Activated CD4-positive, alpha-beta T cell treated with anti-CD3 and anti-CD28 coated beads, Interleukin-2, amount 10 ng/mL, durations not matched to agents 24 days and 14 days (primary cell): ENCODE measurements around the gene CLEC12A. TPM values are rescaled to one million over a fixed set of nuclear protein-coding genes. Genes with fewer than 3 reads are reported as not detected.

Experiments used
- DNase-seq: peaks from one replicate; pipeline ENCODE4 v3.0.0; 2022
- H3K27ac Mint-ChIP-seq: one replicate; pipeline ENCODE4 v1.8.0; 2022; ENCODE audit warnings: mild to moderate bottlenecking, mixed read lengths
- H3K27me3 Mint-ChIP-seq: one replicate; pipeline ENCODE4 v1.8.0; 2022; ENCODE audit warnings: mixed read lengths
- H3K36me3 Mint-ChIP-seq: one replicate; pipeline ENCODE4 v1.8.0; 2022; ENCODE audit warnings: low read depth, mild to moderate bottlenecking, mixed read lengths
- H3K4me1 Mint-ChIP-seq: one replicate; pipeline ENCODE4 v1.8.0; 2021; ENCODE audit warnings: mixed read lengths
- H3K4me3 Mint-ChIP-seq: one replicate; pipeline ENCODE4 v1.8.0; 2022; ENCODE audit warnings: mild to moderate bottlenecking, moderate library complexity, mixed read lengths
- H3K9me3 Mint-ChIP-seq: one replicate; pipeline ENCODE4 v1.8.0; 2021; ENCODE audit warnings: mixed read lengths
- intact Hi-C: fragments of 100-400 bp; cut with micrococcal nuclease; formaldehyde crosslinking; loops from one replicate; pipeline ENCODE4 v1.15.1; 2023
- total RNA-seq: library from RNA; stranded (reverse); gene quantifications from 2 replicates; pipeline ENCODE4 v1.2.3, GENCODE V29; 2022

The CLEC12A gene
- 0.28 TPM in 1 of 2 replicates, not detected in the other for total RNA-seq

GRCh38 chr12:9971181-9971580 is at the start of gene CLEC12A:
Gene CLEC12A, plus strand, starts transcription at chr12:9971409. Its CDS starts 188 bp downstream, at chr12:9971597.
- H3K4me3 Mint-ChIP-seq, result no peak within 1 kb of the TSS
- H3K27me3 Mint-ChIP-seq, result peaks cover 31% of the 10 kb centered on the region
- no peaks in the 10 kb centered on the region for H3K4me1 Mint-ChIP-seq
- DNase-seq, result no peak
- no peaks in the 10 kb centered on the region for H3K36me3 Mint-ChIP-seq
- H3K27ac Mint-ChIP-seq, result no peak within 1 kb of the TSS
- intact Hi-C loops, result no loop called here
- H3K9me3 Mint-ChIP-seq, result peaks cover 12% of the 10 kb centered on the region

GRCh38 chr12:9922429-9922828 is 48.8 kb upstream of the CLEC12A start:
- DNase-seq, result no peak
- H3K4me3 Mint-ChIP-seq, result peak overlapping the region; percentile 2
- H3K4me1 Mint-ChIP-seq, result peaks cover 19% of the 10 kb centered on the region
- no peak overlapping the region for H3K27ac Mint-ChIP-seq
- peaks cover 14% of the 10 kb centered on the region for H3K27me3 Mint-ChIP-seq
- peaks cover 12% of the 10 kb centered on the region for H3K9me3 Mint-ChIP-seq
- intact Hi-C loops, result no loop called here
- peaks cover 2% of the 10 kb centered on the region for H3K36me3 Mint-ChIP-seq

GRCh38 chr12:9925705-9926393 is 45.4 kb upstream of the CLEC12A start:
- peaks cover 2% of the 10 kb centered on the region for H3K36me3 Mint-ChIP-seq
- peaks cover 16% of the 10 kb centered on the region for H3K27me3 Mint-ChIP-seq
- H3K9me3 Mint-ChIP-seq, result no peaks in the 10 kb centered on the region
- intact Hi-C loops, result loop anchor here (1.0 to 2.0 kb wide), 3 partner anchors 57 to 178 kb away; partner anchors contain the start of gene CLEC2B
- DNase-seq, result peak; percentile 73
- H3K4me1 Mint-ChIP-seq, result peaks cover 21% of the 10 kb centered on the region
- H3K27ac Mint-ChIP-seq, result no peak overlapping the region
- peak overlapping the region; percentile 52 for H3K4me3 Mint-ChIP-seq

- no peaks in the 10 kb centered on the region for H3K9me3 Mint-ChIP-seq
- peaks cover 19% of the 10 kb centered on the region for H3K27me3 Mint-ChIP-seq
- peaks cover 2% of the 10 kb centered on the region for H3K36me3 Mint-ChIP-seq
- H3K4me3 Mint-ChIP-seq, result no peak overlapping the region
- DNase-seq, result no peak
- intact Hi-C loops, result loop anchor here (1.0 kb wide), 1 partner anchor 179 kb away; no protein-coding TSS in a partner anchor
- H3K27ac Mint-ChIP-seq, result no peak overlapping the region
- H3K4me1 Mint-ChIP-seq, result peaks cover 19% of the 10 kb centered on the region
Observed at GRCh38 chr12:9926876-9927275, 44.3 kb upstream of the CLEC12A start.

GRCh38 chr12:9928607-9929006 is 42.6 kb upstream of the CLEC12A start:
- Mint-ChIP-seq H3K27me3 (peaks cover 27% of the 10 kb centered on the region), H3K4me1 (peaks cover 7% of the 10 kb centered on the region), H3K27ac (no peak overlapping the region), H3K4me3 (no peak overlapping the region), H3K9me3 (no peaks in the 10 kb centered on the region), H3K36me3 (no peaks in the 10 kb centered on the region)
- DNase-seq, result no peak
- intact Hi-C loops, result no loop called here

GRCh38 chr12:9931245-9931644 is 40.0 kb upstream of the CLEC12A start:
- intact Hi-C loops, result no loop called here
- Mint-ChIP-seq H3K4me3 (no peak overlapping the region), H3K4me1 (peaks cover 2% of the 10 kb centered on the region), H3K27me3 (peaks cover 32% of the 10 kb centered on the region), H3K9me3 (no peaks in the 10 kb centered on the region), H3K36me3 (no peaks in the 10 kb centered on the region), H3K27ac (no peak overlapping the region)
- no peak for DNase-seq

- no peak within 1 kb of the TSS for H3K4me3 Mint-ChIP-seq
- no peaks in the 10 kb centered on the region for H3K9me3 Mint-ChIP-seq
- peaks cover 24% of the 10 kb centered on the region for H3K27me3 Mint-ChIP-seq
- DNase-seq, result no peak
- no peak within 1 kb of the TSS for H3K27ac Mint-ChIP-seq
- intact Hi-C loops, result no loop called here
- peaks cover 2% of the 10 kb centered on the region for H3K4me1 Mint-ChIP-seq
- H3K36me3 Mint-ChIP-seq, result no peaks in the 10 kb centered on the region
Observed at GRCh38 chr12:9932270-9932669, 38.9 kb upstream of the CLEC12A start, which contains the start of gene CLEC2A. Gene CLEC2A, minus strand, starts transcription at chr12:9932370. Its CDS starts 41 bp downstream, at chr12:9932329.

- Mint-ChIP-seq H3K36me3 (no peaks in the 10 kb centered on the region), H3K27me3 (peaks cover 19% of the 10 kb centered on the region), H3K9me3 (no peaks in the 10 kb centered on the region), H3K4me3 (no peak overlapping the region), H3K27ac (no peak overlapping the region), H3K4me1 (no peaks in the 10 kb centered on the region)
- intact Hi-C loops, result no loop called here
- no peak for DNase-seq
Observed at GRCh38 chr12:9933958-9934357, 37.3 kb upstream of the CLEC12A start.

GRCh38 chr12:9935026-9935425 is 36.2 kb upstream of the CLEC12A start:
- H3K27ac Mint-ChIP-seq, result no peak overlapping the region
- no peaks in the 10 kb centered on the region for H3K36me3 Mint-ChIP-seq
- no peak overlapping the region for H3K4me3 Mint-ChIP-seq
- no peak for DNase-seq
- H3K27me3 Mint-ChIP-seq, result peaks cover 25% of the 10 kb centered on the region
- intact Hi-C loops, result no loop called here
- no peaks in the 10 kb centered on the region for H3K9me3 Mint-ChIP-seq
- no peaks in the 10 kb centered on the region for H3K4me1 Mint-ChIP-seq

GRCh38 chr12:9936591-9936990 is 34.6 kb upstream of the CLEC12A start:
- intact Hi-C loops, result no loop called here

GRCh38 chr12:9940375-9940774 is 30.8 kb upstream of the CLEC12A start:
- peak; percentile 74 for DNase-seq
- no peaks in the 10 kb centered on the region for H3K36me3 Mint-ChIP-seq
- H3K4me1 Mint-ChIP-seq, result peaks cover 22% of the 10 kb centered on the region
- H3K4me3 Mint-ChIP-seq, result no peak overlapping the region
- H3K9me3 Mint-ChIP-seq, result no peaks in the 10 kb centered on the region
- H3K27ac Mint-ChIP-seq, result no peak overlapping the region
- intact Hi-C loops, result loop anchor here (5.0 kb wide), 3 partner anchors 72 to 202 kb away; partner anchors contain the start of gene CLEC12B
- H3K27me3 Mint-ChIP-seq, result peaks cover 28% of the 10 kb centered on the region

More at GRCh38 chr12:9936591-9936990, 34.6 kb upstream of the CLEC12A start:
- H3K4me1 Mint-ChIP-seq, result peaks cover 8% of the 10 kb centered on the region
- H3K27me3 Mint-ChIP-seq, result peaks cover 33% of the 10 kb centered on the region
- no peaks in the 10 kb centered on the region for H3K36me3 Mint-ChIP-seq
- DNase-seq, result no peak
- no peak overlapping the region for H3K4me3 Mint-ChIP-seq
- H3K9me3 Mint-ChIP-seq, result no peaks in the 10 kb centered on the region
- H3K27ac Mint-ChIP-seq, result no peak overlapping the region

GRCh38 chr12:9941838-9942237 is 29.4 kb upstream of the CLEC12A start:
- Mint-ChIP-seq H3K27ac (no peak overlapping the region), H3K9me3 (no peaks in the 10 kb centered on the region), H3K36me3 (no peaks in the 10 kb centered on the region), H3K4me3 (no peak overlapping the region), H3K27me3 (peaks cover 28% of the 10 kb centered on the region), H3K4me1 (peaks cover 28% of the 10 kb centered on the region)
- DNase-seq, result no peak
- intact Hi-C loops, result loop anchor here (5.0 kb wide), 3 partner anchors 70 to 200 kb away; partner anchors contain the start of gene CLEC12B

- Mint-ChIP-seq H3K27ac (peak overlapping the region; percentile 75), H3K9me3 (no peaks in the 10 kb centered on the region)
- peak; percentile 83 for DNase-seq
Observed at GRCh38 chr12:9943240-9943639, 28.0 kb upstream of the CLEC12A start.

GRCh38 chr12:9944391-9944790 is 26.8 kb upstream of the CLEC12A start:
- Mint-ChIP-seq H3K27me3 (peaks cover 23% of the 10 kb centered on the region), H3K4me1 (peaks cover 49% of the 10 kb centered on the region), H3K27ac (no peak overlapping the region), H3K4me3 (peak overlapping the region; percentile 23), H3K36me3 (no peaks in the 10 kb centered on the region), H3K9me3 (no peaks in the 10 kb centered on the region)
- intact Hi-C loops, result loop anchor here (5.0 kb wide), 3 partner anchors 68 to 198 kb away; partner anchors contain the start of gene CLEC12B
- no peak for DNase-seq

More at GRCh38 chr12:9943240-9943639, 28.0 kb upstream of the CLEC12A start:
- Mint-ChIP-seq H3K4me3 (peak overlapping the region; percentile 84), H3K36me3 (no peaks in the 10 kb centered on the region), H3K4me1 (peaks cover 37% of the 10 kb centered on the region), H3K27me3 (peaks cover 28% of the 10 kb centered on the region)
- intact Hi-C loops, result loop anchor here (5.0 kb wide), 3 partner anchors 69 to 199 kb away; partner anchors contain the start of gene CLEC12B
